ENCODE results near the gene DIDO1.
"Not testable (repeated sequence)": the region's sequence is repeated elsewhere in the genome, so short reads cannot be mapped to it uniquely, and the experiment has no call there.

Gene DIDO1

GRCh38 chr20:62929051-62929538, 2.8 kb upstream of the DIDO1 start:
- peak; percentile 40 for DNase-seq (ENCODE audit: low read depth)

- DNase-seq (ENCODE audit: low read depth): no peak
Observed at GRCh38 chr20:62928246-62928939, 2.1 kb upstream of the DIDO1 start.

GRCh38 chr20:62927128-62927705, 912 bp upstream of the DIDO1 start:
- DNase-seq (ENCODE audit: low read depth): no peak

GRCh38 chr20:62925420-62926228, 681 bp downstream of the DIDO1 start:
- DNase-seq (ENCODE audit: low read depth): peak; percentile 32

- DNase-seq (ENCODE audit: low read depth): no peak
Observed at GRCh38 chr20:62925076-62925419, 1.3 kb downstream of the DIDO1 start.

- DNase-seq (ENCODE audit: low read depth): peak; percentile 23
Observed at GRCh38 chr20:62924442-62925075, 1.7 kb downstream of the DIDO1 start.

- DNase-seq (ENCODE audit: low read depth): no peak
Observed at GRCh38 chr20:62923669-62924441, 2.5 kb downstream of the DIDO1 start.

- not testable (repeated sequence) for DNase-seq (ENCODE audit: low read depth)
Observed at GRCh38 chr20:62923059-62923668, 3.1 kb downstream of the DIDO1 start.

- peak; percentile 37 for DNase-seq (ENCODE audit: low read depth)
Observed at GRCh38 chr20:62922451-62922921, 3.8 kb downstream of the DIDO1 start.

- DNase-seq (ENCODE audit: low read depth): peak; percentile 62
Observed at GRCh38 chr20:62921119-62921687, 5.1 kb downstream of the DIDO1 start.

GRCh38 chr20:62920039-62920645, 6.2 kb downstream of the DIDO1 start:
- no peak for DNase-seq (ENCODE audit: low read depth)

- DNase-seq (ENCODE audit: low read depth): peak; percentile 31
Observed at GRCh38 chr20:62918831-62919230, 7.5 kb downstream of the DIDO1 start.

- no peak for DNase-seq (ENCODE audit: low read depth)
Observed at GRCh38 chr20:62918147-62918546, 8.2 kb downstream of the DIDO1 start.

- no peak for DNase-seq (ENCODE audit: low read depth)
Observed at GRCh38 chr20:62917720-62918119, 8.6 kb downstream of the DIDO1 start.

GRCh38 chr20:62916703-62917476, 9.4 kb downstream of the DIDO1 start:
- DNase-seq (ENCODE audit: low read depth): no peak

GRCh38 chr20:62914970-62915457, 11.3 kb downstream of the DIDO1 start:
- DNase-seq (ENCODE audit: low read depth): no peak

- DNase-seq (ENCODE audit: low read depth): no peak
Observed at GRCh38 chr20:62914436-62914835, 11.9 kb downstream of the DIDO1 start.

- no peak for DNase-seq (ENCODE audit: low read depth)
Observed at GRCh38 chr20:62913043-62913630, 13.2 kb downstream of the DIDO1 start.
